HG03060 (cell line): ENCODE results near the gene HOXD9.

ENCODE experiments used
- ATAC-seq: cut with Tn5 transposase; IDR thresholded peaks from one replicate; pipeline ENCODE4 v1.9.1; 2021; ENCODE audit warnings: low read depth, moderate number of reproducible peaks; ENCODE audit not compliant: unreplicated experiment

The HOXD9 gene

DNA sequence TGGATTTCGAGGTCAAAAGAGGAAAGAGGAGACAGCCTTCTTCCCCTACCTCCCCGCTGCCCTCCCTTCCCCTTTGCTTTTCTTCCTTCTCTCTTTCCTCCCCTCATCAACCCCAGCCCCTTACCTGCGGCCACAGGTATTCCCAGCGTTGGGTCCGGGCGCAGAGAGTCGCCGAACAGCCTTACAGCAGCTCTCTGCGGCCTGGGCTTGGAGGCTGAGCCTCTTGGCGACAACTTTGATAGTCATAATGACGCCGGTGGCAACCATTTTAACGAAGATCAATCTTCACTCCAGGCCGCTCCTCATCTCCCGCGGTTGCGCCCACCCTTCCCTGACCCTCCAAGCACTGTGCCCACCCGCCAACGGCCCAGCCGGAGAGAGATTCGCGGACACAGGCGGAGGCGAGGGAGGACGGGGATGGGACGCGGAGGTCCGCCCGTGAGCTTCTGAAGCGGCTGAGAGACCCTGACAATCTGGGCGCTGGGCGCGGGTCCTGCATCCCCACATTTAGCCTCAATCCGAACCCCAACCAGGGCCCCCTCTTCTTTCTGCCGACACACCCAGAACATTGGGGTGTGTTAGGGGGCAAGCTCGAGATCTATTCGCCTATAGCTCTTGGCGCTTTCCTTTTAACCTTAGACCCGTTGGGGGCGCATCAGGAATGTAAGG, 37.3 kb upstream of the HOXD9 start:
- no peak for ATAC-seq

DNA sequence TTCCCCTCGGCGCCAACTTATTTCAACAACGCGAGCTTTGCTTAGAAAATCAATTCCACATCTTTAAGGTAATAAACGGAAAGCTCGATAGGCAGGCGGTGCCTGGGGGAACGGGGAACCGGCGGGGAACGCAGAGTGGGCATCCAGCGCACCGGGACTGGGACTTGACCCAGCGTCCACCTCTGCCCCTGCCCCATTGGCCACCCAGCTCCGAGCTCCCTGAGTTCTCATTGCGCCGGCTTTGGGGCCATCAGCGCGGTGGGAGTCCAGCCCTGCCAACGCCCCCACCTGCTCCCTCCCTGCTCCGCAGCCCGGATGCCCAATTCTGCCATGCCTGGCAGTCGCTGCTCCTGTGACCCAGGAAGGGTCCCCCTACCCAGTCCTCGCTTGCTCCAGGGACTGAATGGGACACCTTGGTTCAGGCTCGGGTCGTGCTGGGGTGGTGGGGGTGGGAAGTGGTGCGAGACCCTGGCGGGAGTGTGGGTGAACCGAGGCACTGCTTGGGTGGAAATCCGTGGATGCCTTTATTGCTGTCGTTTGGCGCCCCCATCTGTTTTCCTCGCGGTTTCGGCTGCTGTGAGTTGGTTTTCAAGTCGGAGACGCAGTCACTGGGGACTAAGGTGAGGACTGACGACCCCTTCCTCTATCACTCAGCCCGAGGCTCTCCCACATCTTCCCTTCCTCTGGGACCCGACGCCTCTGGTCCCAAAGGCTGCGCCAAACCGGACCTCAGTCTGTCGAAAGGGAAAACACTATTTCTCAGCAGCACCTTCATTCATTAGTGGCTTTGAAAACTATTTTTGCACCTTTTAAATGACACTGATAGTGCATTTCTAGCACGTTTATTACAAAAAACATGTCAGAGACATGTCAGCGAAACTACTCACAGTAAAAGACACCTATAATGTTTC, 36.4 kb upstream of the HOXD9 start:
- no peak for ATAC-seq

DNA sequence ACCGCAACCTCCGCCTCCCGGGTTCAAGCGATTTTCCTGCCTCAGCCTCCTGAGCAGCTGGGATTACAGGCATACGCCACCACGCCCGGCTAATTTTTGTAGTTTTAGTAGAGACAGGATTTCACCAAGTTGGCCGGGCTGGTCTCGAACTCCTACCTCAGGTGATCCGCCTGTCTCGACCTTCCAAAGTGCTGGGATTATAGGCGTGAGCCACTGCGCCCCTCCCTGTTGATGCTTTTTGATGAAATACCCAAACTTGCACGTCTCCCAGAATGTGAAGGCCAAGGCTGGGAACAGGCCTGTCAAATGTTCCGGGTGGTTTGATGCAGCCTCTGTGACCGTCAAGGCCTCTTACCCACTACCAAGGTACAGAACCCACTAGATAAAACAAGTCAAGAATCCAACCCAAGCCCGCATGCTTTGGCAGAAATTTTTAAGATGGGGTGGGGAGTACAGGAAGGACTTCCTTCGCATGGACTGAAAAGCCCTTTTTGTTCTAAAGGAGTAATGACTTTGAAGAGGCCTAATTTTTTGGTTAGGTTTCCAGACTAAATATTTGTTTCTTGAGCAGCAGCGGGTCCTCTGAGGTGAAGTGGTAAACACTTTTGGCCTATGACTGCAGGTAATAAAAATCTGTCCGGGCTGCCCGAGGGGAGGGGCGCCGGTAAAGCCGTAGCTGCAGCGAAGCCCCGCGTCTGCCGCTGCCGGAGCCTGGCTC, 35.0 kb upstream of the HOXD9 start:
- ATAC-seq: no peak

DNA sequence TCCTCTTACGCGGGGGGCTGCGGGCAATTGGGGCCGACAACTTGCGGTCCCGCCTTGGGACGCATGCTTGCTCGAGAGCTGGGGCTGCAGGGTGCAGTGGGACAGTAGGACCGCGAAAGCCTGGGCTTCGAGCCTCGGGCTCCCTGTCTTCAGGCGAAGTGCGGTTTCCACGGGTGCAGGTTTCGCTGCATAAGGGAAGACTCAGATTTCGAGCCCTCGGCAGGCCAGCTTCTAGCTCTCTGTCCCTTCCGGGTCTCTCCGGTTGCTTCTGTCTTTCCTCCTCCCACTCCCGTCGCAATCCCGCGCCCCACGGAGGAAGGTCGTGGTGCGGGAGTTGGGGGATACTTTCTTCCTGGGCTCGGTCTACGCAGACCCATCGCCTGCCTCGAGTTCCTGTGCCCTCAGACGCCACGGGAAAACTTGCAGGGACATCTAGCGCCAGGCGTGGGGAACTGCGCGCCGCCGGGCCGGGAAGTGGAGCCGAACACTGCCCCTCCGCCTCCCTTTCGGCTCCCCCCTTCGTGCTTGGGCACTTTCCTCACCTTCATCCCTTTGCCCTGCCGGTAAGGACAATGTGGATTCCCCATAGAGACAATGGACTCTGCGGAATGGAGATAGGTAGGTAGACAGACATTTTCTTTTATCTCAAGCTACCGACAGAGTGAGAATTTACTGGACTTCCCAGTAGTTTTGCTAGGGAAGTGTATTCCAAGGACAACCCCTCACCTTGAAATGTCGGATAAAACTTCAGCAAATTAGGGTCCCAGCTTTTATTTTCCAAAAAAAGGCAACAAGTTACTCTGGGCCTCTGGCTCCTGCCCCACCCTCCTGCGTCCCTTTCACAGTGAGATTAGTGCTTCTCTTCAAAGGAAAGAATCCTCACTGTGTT, 34.2 kb upstream of the HOXD9 start:
- ATAC-seq: no peak

DNA sequence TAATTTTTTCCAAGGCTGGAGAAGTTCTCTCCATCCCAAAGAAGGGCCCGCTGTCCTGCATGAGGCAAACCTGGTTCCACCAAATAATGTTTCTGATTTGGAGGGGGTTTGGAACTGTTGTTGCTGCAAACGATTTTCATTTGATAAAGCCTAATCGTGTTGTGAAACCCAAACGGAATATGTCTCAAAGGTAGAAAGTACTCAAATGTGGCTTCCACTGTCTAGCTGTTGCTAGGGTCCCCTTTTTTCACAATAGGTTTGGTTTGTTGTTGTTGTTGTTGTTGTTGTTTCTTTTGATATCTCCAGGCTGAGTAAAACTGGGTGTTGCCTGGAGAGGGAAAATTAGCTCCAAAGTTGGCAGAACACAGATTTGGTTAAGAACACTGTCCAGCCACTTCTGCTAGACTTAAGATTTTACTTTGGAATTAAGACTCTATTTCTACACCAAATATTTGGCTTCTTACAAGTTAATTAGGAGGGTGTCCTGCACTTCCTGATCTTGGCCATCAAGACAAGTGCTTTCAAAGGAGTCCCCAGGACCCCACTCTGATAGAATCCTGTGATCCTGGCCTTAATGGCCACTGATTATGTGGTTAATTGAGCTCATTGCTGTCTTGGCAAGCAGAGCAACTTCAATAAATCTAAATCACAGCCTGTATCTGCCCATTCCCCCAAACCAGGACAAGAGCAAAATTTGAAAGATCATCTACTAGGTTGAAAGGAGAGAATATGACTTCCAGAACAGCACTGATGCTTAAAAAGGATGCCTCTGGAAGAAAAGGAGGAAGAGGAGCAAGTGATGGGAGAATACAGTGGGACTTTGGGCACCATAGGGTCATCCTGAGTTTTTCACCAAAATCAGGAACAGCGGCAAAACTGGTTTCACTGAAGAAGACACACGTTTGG, 33.3 kb upstream of the HOXD9 start:
- ATAC-seq: no peak

DNA sequence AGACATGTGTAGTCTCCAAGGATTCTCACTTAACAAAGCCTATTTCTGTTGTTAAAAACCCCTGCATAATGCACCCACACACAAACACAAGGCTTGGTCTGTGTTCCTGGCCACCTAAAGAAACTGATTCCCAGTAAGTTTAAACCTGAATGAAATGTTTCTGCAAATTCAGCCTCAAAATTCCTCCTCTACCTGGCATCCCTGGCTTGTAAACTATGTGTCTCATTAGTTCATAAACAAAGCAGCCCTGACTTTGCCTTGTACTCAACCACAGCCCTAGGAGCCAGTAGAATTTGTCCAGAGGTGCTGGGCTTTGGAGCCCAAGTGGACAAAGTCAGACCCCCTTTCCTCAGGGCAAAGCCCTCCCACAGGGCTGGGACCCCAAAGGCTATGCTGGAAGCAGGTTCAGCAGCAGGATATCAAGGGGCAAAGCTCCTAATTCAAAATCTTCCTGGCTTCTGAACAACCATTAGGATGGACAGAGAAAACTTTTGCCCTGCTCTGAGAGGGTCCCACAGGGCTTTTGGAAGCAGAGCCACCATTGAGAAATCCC, 32.6 kb upstream of the HOXD9 start:
- ATAC-seq: no peak

DNA sequence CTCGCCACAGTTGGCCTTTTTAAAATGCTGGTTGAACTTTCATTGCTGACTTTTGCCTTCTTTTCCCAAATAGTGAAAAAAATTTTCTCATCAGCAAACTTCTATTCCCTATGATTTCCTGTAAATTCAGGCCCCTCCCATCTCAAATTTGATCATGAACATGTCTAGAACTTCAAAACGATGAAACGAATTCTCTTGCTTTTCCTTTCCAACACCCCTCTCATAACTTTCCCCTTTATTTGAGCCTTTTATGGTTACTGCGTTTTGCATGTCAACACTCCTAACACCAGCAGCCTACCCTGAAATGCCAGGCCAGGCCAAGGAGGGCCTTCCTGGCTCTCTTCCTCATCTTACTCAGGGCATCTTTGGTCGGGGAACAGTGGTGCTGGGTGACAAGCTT, 31.7 kb upstream of the HOXD9 start:
- no peak for ATAC-seq

DNA sequence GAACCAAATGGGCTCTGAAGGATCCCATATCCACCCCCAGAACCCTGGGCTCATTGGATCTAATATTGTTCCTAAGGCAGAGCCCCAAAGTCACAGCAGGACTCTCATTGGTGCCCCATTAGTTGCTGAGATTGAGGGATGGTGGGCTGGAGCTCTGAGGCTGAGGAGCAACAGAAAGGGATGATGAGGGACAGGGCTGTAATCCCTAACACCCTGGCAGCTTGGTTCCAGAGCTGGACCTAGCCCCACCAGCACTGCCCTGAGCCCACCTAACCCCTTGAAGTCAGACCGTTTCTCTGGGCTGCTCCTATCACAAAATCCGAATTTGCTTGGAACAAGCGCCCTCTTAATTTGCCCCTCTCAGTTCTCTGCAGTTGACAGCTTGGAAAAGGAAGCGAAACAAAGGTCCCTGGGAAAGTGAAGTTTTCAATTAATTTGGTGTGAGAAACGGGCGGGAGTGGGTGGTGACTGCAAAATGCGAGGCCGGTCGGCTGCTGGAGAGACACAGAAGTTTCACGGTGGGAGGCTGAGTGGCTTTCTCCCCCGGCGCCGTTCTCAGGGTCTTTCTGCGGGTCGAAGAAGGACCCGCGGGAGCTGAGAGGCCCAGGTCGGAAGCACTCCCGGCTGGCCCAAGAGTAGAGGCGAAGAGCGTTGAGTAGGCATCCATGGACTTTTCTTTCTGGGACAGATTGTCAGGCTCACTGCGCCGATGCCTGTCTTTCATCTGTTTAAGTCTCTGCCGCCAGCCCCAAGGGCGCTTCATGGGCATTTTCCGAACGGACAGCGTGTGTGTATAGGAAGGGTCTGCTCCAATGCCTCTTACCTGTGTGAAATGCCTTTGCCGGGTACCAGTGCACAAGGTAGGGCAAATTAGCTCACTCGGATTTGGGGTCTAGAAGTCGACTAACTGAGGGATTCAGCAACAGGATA, 30.9 kb upstream of the HOXD9 start:
- no peak for ATAC-seq

DNA sequence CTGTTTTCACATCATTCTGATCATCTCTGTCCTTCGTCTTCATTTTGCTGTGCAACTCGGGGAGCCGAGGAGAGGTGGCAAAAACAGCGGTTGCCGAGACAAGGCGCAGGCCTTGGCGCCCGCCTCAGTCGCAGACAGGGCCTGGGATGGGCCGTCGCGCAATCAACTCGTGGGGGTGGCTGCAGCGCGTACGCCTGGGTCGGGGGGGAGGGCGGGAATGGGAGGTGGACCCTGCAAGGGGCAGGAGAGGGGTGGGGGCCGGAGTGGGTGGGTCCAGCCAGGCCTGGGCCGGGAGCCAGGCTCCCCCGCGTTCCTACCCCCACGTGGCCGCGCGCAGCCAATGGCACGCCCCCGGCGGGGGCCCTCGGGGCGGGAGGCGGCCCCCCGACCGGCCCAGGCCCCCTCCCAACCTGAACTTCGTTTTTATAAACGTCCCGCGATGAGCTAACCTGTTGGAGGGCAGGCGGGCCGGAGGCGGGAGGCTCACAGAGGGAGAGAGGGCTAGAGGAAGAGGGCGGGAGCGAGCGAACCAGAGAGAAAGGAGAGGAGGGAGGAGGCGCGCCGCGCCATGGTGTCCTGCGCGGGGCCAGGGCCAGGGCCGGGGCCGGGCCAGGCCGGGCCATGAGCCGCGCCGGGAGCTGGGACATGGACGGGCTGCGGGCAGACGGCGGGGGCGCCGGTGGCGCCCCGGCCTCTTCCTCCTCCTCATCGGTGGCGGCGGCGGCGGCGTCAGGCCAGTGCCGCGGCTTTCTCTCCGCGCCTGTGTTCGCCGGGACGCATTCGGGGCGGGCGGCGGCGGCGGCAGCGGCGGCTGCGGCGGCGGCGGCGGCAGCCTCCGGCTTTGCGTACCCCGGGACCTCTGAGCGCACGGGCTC, 30.0 kb upstream of the HOXD9 start, which contains the start of gene HOXD13:
Gene HOXD13 (plus strand): TSS at position 452 of the 875 bp plus-strand sequence. CDS start 170 bp downstream, at position 622.
- no peak for ATAC-seq

DNA sequence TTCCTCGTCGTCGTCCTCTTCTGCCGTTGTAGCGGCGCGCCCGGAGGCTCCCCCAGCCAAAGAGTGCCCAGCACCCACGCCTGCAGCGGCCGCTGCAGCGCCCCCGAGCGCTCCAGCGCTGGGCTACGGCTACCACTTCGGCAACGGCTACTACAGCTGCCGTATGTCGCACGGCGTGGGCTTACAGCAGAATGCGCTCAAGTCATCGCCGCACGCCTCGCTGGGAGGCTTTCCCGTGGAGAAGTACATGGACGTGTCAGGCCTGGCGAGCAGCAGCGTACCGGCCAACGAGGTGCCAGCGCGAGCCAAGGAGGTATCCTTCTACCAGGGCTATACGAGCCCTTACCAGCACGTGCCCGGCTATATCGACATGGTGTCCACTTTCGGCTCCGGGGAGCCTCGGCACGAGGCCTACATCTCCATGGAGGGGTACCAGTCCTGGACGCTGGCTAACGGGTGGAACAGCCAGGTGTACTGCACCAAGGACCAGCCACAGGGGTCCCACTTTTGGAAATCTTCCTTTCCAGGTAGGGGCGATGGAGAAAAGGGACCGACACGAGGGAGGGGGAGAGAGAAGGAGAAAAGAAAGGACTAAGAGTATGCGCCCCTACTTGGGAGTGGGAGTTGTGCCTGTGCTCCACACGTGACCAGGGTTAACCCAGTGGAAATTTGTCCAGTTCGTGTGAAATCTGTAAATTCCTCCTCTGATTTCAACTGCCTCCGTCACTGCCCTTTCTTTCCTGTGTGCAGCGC, 29.2 kb upstream of the HOXD9 start:
- ATAC-seq: no peak

DNA sequence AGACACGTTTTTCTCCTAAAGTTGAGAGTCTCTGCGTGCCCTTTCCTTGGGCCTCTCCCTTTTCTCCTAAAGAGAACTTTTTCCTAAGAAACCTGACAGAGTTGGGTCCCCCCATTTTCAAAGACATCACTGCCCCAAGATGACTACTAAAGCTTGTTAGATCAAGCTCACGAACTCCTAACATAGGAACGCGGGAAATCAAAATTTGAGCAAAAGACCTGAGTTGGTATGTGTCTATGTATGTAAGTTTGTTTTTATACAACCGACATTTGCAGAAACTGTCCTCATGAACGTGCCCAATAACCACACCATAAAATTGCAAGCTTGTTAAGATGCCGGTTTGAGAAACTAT, 28.6 kb upstream of the HOXD9 start:
- ATAC-seq: no peak

DNA sequence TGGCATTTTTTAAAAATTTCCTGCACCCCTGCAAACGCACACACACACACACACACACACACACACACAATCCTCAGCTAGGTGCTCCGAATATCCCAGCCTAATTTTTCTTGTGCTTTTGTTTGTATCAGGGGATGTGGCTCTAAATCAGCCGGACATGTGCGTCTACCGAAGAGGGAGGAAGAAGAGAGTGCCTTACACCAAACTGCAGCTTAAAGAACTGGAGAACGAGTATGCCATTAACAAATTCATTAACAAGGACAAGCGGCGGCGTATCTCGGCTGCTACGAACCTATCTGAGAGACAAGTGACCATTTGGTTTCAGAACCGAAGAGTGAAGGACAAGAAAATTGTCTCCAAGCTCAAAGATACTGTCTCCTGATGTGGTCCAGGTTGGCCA, 28.2 kb upstream of the HOXD9 start:
- ATAC-seq: no peak

DNA sequence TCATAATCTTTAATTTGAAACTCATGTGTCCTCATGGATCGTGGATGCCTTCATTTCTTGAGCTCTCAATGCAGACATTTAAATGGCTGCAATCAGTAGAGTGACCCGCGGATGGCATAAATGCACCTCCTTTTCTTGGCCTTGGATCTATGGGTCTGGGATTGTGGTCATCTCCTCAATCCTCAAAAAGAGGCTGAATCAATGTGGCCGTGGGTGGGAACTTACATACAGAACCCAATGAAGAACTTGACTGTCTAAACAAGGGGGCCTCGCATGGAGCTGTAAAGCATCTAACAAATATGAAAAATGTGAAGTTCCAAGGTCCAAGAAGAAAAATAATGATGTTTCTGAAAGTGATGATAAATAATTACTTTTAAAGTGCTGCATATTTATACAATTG, 27.1 kb upstream of the HOXD9 start:
- no peak for ATAC-seq

DNA sequence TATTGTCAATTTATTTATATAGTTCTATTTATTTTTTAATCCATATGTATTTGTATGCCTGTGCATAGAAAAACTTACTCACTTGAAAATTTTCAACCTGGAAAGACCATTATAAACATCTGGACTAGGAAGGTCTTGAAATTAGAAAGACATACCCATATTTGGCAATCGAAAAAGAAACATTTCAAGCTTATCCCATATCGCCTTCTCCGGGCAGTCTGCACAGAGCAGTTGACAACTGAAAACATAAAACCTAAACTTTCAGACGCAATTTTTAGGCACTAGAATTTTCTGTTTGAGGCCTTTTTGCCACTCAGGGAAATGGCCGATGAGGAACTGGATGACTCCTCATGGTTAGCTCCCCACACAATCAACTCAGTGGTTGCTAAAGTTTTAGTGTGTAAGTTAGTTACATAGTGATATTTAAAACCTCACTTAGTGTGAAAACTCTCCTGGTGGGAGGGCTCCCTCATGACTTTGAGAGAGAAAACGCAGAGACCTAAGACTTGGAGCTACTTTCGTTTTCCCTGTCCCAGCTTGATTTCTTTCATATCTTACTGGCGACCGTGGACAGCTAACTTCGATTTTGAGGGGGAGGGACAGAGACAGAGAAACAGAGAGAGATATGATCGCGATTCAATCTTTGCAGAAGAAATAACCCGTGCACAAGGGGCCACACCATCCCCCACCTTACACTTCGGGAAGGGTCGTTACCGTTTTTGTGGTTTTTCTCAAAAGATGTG, 26.1 kb upstream of the HOXD9 start:
- no peak for ATAC-seq

DNA sequence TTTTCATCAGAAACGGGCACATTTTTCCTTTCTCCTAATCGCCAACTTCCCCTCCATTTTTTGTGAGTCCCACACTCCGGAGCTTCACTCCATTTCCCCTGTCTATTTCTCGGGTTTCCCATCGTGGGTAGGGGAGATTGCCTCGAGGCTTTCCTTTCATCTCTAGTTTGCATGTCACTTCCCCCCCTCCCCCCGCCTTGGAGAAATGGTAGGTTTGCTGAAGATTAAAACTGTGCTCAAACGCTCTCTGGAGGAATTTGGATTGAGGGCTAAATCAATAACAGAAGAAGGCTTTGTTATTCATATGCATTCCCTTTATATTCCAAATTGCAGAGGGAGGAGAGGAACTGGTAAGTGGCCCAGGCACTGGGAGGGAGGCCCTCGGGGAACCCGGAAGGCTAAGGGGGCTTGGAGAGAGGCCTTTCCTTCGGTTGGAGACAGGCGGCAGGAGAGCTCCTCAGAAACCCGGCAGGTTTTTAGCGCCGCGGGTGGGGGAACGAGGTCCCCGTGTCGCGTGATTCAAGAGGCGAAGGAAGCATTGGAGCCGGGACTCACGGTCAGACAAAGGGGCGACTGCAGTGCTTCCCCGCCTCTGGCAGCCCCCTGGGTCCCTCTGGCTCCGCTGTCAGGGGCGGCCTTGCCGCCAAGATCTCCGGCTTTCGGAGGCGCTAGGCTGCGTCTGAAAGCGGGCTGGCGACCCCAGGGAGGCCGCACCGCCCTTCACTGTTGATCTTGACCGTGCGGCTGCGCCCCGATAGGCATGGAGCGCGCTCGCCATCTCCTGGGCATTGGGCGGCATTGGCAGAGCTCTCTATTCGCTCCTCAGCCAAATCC, 25.3 kb upstream of the HOXD9 start:
- ATAC-seq: no peak
